PC-9 (cell line): ENCODE measurements around the gene ITCH. TPM values are rescaled to one million over a fixed set of nuclear protein-coding genes. Genes with fewer than 3 reads are reported as not detected.

Experiments used
- BruUV-seq: library from RNA; stranded (reverse); fragments of 400-500 nt; replicated peaks from 2 replicates; lab custom pipeline; 2021; lab: Mats Ljungman, UMichigan
- CTCF ChIA-PET: fragments of 300-600 bp; sonication (Branson Sonifier 250); formaldehyde crosslinking; loops from one replicate; lab custom pipeline; 2022; ENCODE audit warnings: antibody characterized with exemption; lab: Charles Lee
- POLR2A ChIA-PET: fragments of 300-600 bp; sonication (Branson Sonifier 250); formaldehyde crosslinking; loops from one replicate; lab custom pipeline; 2022; ENCODE audit warnings: antibody characterized with exemption; ENCODE audit not compliant: unreplicated experiment; lab: Charles Lee
- DNase-seq, 2 experiments: peaks; one replicate each; pipeline versions ENCODE4 v3.0.0 to v3.0.0-alpha.2; 2015 to 2022; ENCODE audit warnings: mixed read lengths in 1 of 2
- H2AFZ ChIP-seq: fragments of 200-600 bp; sonication (generic); 2 replicates; pipeline ENCODE4 v1.8.1; 2017; ENCODE audit warnings: antibody characterized with exemption
- H3F3A ChIP-seq: fragments of 200-600 bp; sonication (generic); 2 replicates; pipeline ENCODE4 v1.8.1; 2017; ENCODE audit warnings: antibody characterized with exemption, mild to moderate bottlenecking, low read depth; ENCODE audit not compliant: insufficient read depth
- H3K27ac ChIP-seq: fragments of 200-600 bp; sonication (generic); 2 replicates; pipeline ENCODE4 v1.6.1; 2016; ENCODE audit warnings: mixed run types
- H3K27me3 ChIP-seq: fragments of 200-600 bp; sonication (generic); 2 replicates; pipeline ENCODE4 v1.6.1; 2016; ENCODE audit warnings: low read depth, mixed run types; ENCODE audit not compliant: insufficient read depth
- H3K36me3 ChIP-seq: fragments of 200-600 bp; sonication (generic); 2 replicates; pipeline ENCODE4 v1.6.1; 2016; ENCODE audit warnings: low read depth, mixed run types
- H3K4me1 ChIP-seq: fragments of 200-600 bp; sonication (generic); replicated peaks from 2 replicates; pipeline ENCODE4 v1.6.1; 2016; ENCODE audit warnings: mixed run types; ENCODE audit not compliant: insufficient read depth
- H3K4me2 ChIP-seq: fragments of 200-600 bp; sonication (generic); 2 replicates; pipeline ENCODE4 v1.6.1; 2017; ENCODE audit warnings: mixed run types
- H3K4me3 ChIP-seq: fragments of 200-600 bp; sonication (generic); 2 replicates; pipeline ENCODE4 v1.6.1; 2016; ENCODE audit warnings: mixed run types
- H3K79me2 ChIP-seq: fragments of 200-600 bp; sonication (generic); 2 replicates; pipeline ENCODE4 v1.6.1; 2017; ENCODE audit warnings: low read depth, mixed run types
- H3K9me2 ChIP-seq: fragments of 200-600 bp; sonication (generic); 2 replicates; pipeline ENCODE4 v1.8.1; 2017; ENCODE audit warnings: mild to moderate bottlenecking; ENCODE audit not compliant: insufficient read depth
- H3K9me3 ChIP-seq: fragments of 200-600 bp; sonication (generic); 2 replicates; pipeline ENCODE4 v1.8.1; 2016; ENCODE audit warnings: low read depth; ENCODE audit not compliant: insufficient read depth
- H4K20me1 ChIP-seq: fragments of 200-600 bp; sonication (generic); 2 replicates; pipeline ENCODE4 v1.8.1; 2017; ENCODE audit not compliant: insufficient read depth
- CTCF ChIP-seq: fragments of 200-600 bp; sonication (generic); conservative IDR thresholded peaks from 2 replicates; pipeline ENCODE4 v1.6.1; 2017; ENCODE audit warnings: mixed run types, antibody characterized with exemption, mild to moderate bottlenecking, moderate library complexity
- EZH2 ChIP-seq: fragments of 200-600 bp; sonication (generic); IDR thresholded peaks from 2 replicates; pipeline ENCODE4 v1.8.0; 2017; ENCODE audit warnings: antibody characterized with exemption, low read depth
- intact Hi-C: fragments of 100-400 bp; cut with micrococcal nuclease; formaldehyde crosslinking; loops from one replicate; pipeline ENCODE4 v1.10.0; 2022; ENCODE audit not compliant: unreplicated experiment
- total RNA-seq: library from RNA; stranded (reverse); gene quantifications from 2 replicates; pipeline ENCODE4 v1.2.3, GENCODE V29; 2021

The ITCH gene
- total RNA-seq, 1 experiment from 2014 or later: 144 TPM

DNA sequence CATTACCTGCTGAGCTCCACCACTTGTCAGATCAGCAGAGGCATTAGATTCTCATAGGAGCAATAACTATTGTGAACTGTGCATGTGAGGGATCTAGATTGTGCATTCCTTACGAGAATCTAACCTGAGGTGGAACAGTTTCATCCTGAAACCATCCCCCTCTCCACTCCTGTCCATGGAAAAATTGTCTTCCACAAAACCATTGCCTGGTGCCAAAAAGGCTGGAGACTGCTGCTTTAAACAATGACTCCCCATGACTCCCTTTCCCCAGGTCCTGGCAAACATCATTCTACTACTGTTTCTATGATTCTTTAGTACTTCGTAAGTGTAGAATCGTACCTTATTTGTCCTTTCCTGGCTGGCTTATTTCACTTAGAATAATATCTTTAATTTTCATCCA lies 143.4 kb downstream of the ITCH start:
- DNase-seq: no peak
- Histone ChIP-seq H3K4me1 (no peaks in the 10 kb centered on the region), H3K4me2 (no peak overlapping the region), H2AFZ (no peak overlapping the region), H3K9me3 (no peaks in the 10 kb centered on the region), H3F3A (peaks cover 93% of the 10 kb centered on the region), H4K20me1 (peaks cover 20% of the 10 kb centered on the region), H3K27me3 (no peaks in the 10 kb centered on the region), H3K36me3 (peaks cover 54% of the 10 kb centered on the region), H3K4me3 (no peak overlapping the region), H3K27ac (no peak overlapping the region), H3K9me2 (no peaks in the 10 kb centered on the region), H3K79me2 (no peaks in the 10 kb centered on the region)
- TF ChIP-seq EZH2 (no peak), CTCF (no peak)
- POLR2A ChIA-PET: interaction anchor here (0.7 kb wide), 1 partner anchor 67 kb away, joined by 3 read pairs; no protein-coding TSS in a partner anchor
- intact Hi-C loops: no loop called here
- BruUV-seq: no TSS peak
- CTCF ChIA-PET: no interaction called here

DNA sequence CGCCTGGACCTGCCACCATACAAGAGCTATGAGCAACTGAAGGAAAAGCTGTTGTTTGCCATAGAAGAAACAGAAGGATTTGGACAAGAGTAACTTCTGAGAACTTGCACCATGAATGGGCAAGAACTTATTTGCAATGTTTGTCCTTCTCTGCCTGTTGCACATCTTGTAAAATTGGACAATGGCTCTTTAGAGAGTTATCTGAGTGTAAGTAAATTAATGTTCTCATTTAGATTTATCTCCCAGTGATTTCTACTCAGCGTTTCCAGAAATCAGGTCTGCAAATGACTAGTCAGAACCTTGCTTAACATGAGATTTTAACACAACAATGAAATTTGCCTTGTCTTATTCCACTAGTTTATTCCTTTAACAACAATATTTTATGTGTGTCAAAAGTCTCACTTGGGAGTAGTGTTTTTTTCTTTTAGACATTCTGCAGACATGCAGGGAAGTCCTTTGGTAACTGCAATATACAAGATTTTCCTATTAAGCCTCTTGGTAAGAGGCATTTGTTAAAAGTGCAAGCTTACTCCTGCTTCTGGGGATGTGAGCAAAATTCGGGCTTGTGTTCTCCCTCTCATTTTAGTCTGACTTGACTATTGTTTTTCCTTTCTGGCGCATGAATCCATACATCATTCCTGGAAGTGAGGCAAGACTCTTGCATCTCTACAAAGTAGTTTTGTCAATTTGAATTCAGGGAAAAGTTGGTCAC lies 144.8 kb downstream of the ITCH start:
- no peak for TF ChIP-seq EZH2
- TF ChIP-seq CTCF: no peak
- no peak for DNase-seq
- Histone ChIP-seq H2AFZ (no peak overlapping the region), H3K27me3 (no peaks in the 10 kb centered on the region), H3K27ac (no peak overlapping the region), H4K20me1 (peaks cover 14% of the 10 kb centered on the region), H3K36me3 (peaks cover 45% of the 10 kb centered on the region), H3K4me3 (no peak overlapping the region), H3K4me2 (no peak overlapping the region), H3K4me1 (no peaks in the 10 kb centered on the region), H3K9me3 (no peaks in the 10 kb centered on the region), H3F3A (peaks cover 93% of the 10 kb centered on the region), H3K79me2 (no peaks in the 10 kb centered on the region), H3K9me2 (no peaks in the 10 kb centered on the region)
- TSS peak; percentile 11 for BruUV-seq
- POLR2A ChIA-PET: no interaction called here
- intact Hi-C loops: no loop called here
- CTCF ChIA-PET: no interaction called here

- H3K4me2 ChIP-seq: no peak overlapping the region
- H3K4me3 ChIP-seq: no peak overlapping the region
- peaks cover 9% of the 10 kb centered on the region for H4K20me1 ChIP-seq
- no peak for DNase-seq
- POLR2A ChIA-PET: interaction anchor here (0.6 kb wide), 1 partner anchor 286 kb away, joined by 5 read pairs; no protein-coding TSS in a partner anchor
- H3K9me2 ChIP-seq: no peaks in the 10 kb centered on the region
- H3K27ac ChIP-seq: no peak overlapping the region
- no TSS peak for BruUV-seq
- no peak overlapping the region for H2AFZ ChIP-seq
- H3K4me1 ChIP-seq: 0 out of 2 replicates have a peak, but pooled peaks cover under 1% of the 10 kb centered on the region
- TF ChIP-seq EZH2 (no peak), CTCF (no peak)
- no peaks in the 10 kb centered on the region for H3K79me2 ChIP-seq
- H3K9me3 ChIP-seq: no peaks in the 10 kb centered on the region
- H3K27me3 ChIP-seq: no peaks in the 10 kb centered on the region
- CTCF ChIA-PET: no interaction called here
- intact Hi-C loops: no loop called here
- peaks cover 96% of the 10 kb centered on the region for H3F3A ChIP-seq
- peaks cover 29% of the 10 kb centered on the region for H3K36me3 ChIP-seq
Measured at GRCh38 chr20:34510575-34510974, 147.5 kb downstream of the ITCH start.
